Tibial artery (tissue), 4 donors: ENCODE data around the gene SHC2.

Experiments
- DNase-seq, 2 donors: peaks; one replicate each; pipeline ENCODE4 v3.0.0-alpha.2; 2019
- H3K27ac ChIP-seq, 2 donors: fragments of 200-600 bp; sonication (generic) in 1 of 2; 1 replicate in 1 of 2; 2 replicates in 1 of 2; pipeline ENCODE4 v1.5.1; 2018 to 2019; ENCODE audit warnings: mild to moderate bottlenecking in 1 of 2
- H3K27me3 ChIP-seq, 2 donors: fragments of 200-600 bp; sonication (generic) in 1 of 2; one replicate each; pipeline versions ENCODE4 v1.5.1 to v1.6.0; 2016 to 2019
- H3K36me3 ChIP-seq, 3 donors: fragments of 200-600 bp; sonication (generic) in 2 of 3; one replicate each; pipeline ENCODE4 v1.5.1; 2016 to 2019; ENCODE audit warnings: mild to moderate bottlenecking in 2 of 3
- H3K4me1 ChIP-seq, 4 donors: fragments of 200-600 bp; sonication (generic) in 2 of 4; 1 replicate in 3 of 4; 2 replicates in 1 of 4; pipeline ENCODE4 v1.5.1; 2016 to 2019
- H3K4me3 ChIP-seq, 2 donors: fragments of 200-600 bp; sonication (generic) in 1 of 2; 1 replicate in 1 of 2; 2 replicates in 1 of 2; pipeline ENCODE4 v1.5.1; 2018 to 2019; ENCODE audit warnings: mild to moderate bottlenecking in 2 of 2
- H3K9me3 ChIP-seq, 3 donors: fragments of 200-600 bp; sonication (generic) in 1 of 3; one replicate each; pipeline ENCODE4 v1.5.1; 2016 to 2019
- intact Hi-C: fragments of 100-400 bp; cut with DNase I; formaldehyde crosslinking; loops from one replicate; pipeline ENCODE4 v1.15.0; 2023; ENCODE audit warnings: low total_unique reads
- TF ChIP-seq, protein P1 (sequence below), 2 experiments: fragments of 200-600 bp in 1 of 2; fragments of 450-650 bp in 1 of 2; IDR thresholded peaks; one replicate each; pipeline ENCODE4 v1.5.1; 2017 to 2019; ENCODE audit warnings: antibody characterized with exemption in 2 of 2, mild to moderate bottlenecking in 1 of 2, moderate library complexity in 1 of 2

SHC2 gene

DNA sequence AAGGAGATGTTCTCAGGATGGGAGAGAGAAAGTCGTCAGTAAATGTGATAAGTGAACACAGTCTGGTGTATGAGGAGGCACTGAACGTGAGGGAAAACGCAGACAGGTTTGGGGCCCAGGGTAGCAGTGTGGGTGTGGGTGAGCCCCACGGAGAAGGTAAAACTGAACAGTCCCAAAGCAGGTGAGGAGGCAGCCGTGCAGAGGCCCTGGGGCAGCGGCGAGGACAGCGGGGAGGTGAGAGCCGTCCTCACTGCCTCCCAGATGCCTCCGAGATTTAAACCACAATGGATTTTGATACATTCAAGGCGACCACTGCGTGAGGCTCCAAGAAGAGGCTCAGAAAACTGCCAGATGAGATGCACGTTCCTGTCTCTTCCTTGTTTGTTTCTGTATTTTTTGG lies 14.5 kb upstream of the SHC2 start:
- DNase-seq: no peak
- peaks cover 0 to 5% (median 2%) of the 10 kb centered on the region in 4 donors for H3K4me1 ChIP-seq
- H3K4me3 ChIP-seq: no peak overlapping the region
- H3K36me3 ChIP-seq: no peaks in the 10 kb centered on the region
- intact Hi-C loops: no loop called here
- no peak overlapping the region for H3K27ac ChIP-seq
- H3K9me3 ChIP-seq: no peaks in the 10 kb centered on the region
- TF ChIP-seq, protein P1, sequence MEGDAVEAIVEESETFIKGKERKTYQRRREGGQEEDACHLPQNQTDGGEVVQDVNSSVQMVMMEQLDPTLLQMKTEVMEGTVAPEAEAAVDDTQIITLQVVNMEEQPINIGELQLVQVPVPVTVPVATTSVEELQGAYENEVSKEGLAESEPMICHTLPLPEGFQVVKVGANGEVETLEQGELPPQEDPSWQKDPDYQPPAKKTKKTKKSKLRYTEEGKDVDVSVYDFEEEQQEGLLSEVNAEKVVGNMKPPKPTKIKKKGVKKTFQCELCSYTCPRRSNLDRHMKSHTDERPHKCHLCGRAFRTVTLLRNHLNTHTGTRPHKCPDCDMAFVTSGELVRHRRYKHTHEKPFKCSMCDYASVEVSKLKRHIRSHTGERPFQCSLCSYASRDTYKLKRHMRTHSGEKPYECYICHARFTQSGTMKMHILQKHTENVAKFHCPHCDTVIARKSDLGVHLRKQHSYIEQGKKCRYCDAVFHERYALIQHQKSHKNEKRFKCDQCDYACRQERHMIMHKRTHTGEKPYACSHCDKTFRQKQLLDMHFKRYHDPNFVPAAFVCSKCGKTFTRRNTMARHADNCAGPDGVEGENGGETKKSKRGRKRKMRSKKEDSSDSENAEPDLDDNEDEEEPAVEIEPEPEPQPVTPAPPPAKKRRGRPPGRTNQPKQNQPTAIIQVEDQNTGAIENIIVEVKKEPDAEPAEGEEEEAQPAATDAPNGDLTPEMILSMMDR (IDR thresholded peaks at IDR 0.05): no peak
- H3K27me3 ChIP-seq: peaks cover 0 to 42% of the 10 kb centered on the region in 2 donors

DNA sequence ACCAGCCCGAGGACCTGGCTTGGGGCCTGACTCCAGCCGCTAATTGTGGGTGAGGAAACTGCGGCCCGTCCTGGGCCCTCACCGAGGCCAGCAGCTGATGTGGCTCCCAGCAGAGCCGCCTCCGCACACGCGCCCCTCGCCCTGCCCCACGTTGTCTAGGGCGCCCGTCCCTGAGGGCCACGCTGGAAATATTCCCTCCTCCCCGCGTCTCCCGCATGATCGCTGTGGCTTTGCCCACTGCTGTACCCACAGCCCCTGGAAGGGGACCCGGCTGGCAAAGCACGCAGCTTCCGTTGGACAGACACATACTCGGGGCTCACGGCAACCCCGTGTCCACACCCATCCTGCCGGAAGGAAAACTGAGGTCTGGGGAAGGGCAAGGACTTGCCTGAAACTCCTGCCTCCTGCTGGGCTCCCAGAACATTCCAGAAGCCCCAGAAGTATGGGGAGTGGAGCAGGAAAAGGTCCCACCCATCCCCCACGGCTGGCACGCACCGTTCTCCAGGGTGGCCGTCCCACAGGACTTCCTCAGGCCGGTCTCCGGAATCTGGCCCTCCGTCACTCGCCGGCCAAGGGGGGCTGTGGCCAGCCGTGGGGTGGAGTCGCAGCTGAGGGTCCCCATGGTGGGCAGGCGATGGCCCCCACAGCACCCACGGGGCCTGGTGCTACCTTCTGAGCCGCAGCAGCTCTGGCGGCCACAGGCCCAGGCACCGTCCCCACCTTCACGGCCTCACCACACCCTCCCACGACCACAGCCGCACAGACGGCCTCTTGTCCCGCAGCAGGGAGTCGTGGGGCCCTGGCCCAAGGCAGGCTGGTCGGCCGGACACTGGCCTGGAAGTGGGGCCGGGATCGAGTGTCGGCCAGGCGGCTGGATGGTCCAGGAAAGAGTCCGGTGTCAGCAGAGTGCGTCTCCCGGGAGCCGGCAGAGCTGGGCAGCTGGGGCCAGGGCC lies 13.6 kb upstream of the SHC2 start:
- no peak for DNase-seq
- no peaks in the 10 kb centered on the region for H3K36me3 ChIP-seq
- TF ChIP-seq, protein P1 (IDR thresholded peaks at IDR 0.05): no peak
- intact Hi-C loops: no loop called here
- H3K27me3 ChIP-seq: peaks cover 0 to 42% of the 10 kb centered on the region in 2 donors
- no peak overlapping the region for H3K4me3 ChIP-seq
- no peaks in the 10 kb centered on the region for H3K4me1 ChIP-seq
- no peak overlapping the region for H3K27ac ChIP-seq
- H3K9me3 ChIP-seq: no peaks in the 10 kb centered on the region

DNA sequence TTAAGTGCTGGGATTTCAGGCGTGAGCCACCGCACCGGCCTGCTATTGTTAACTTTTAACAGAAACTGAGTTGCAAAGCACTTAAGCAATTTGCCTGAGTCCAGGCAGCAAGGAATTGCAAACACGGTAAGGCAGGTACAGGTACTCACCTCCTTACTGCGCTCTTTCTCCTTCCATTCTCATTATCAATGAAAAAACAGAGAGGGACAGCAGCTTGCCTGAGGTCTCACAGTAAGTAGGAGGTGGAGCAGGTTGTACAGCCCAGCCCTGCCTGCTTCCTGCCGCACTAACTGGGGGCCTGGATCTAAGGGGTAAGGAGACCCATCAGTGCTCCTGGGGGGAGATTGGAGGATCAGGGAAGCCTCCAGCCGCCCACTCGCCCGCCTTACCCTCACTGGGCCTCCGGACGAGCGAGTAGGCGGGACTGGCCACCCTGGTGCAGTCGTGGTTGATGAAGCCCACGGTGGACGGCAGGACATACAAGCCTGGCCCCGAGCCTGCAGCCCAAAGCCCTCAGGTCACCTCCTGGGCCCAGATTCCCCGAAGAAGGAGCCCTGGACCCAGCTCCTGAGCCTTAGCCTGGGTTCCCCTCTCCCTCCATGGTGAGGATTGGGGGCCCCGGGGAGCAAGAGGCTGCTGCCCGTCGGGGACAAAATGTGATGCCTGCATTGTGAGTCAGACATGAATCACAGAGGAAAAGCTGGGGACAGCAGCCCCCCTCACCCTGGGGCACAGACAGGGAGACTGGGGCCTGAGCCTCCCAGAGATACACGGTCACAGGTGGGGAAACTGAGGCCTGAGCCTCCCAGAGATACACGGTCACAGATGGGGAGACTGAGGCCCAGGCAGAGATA lies 11.4 kb upstream of the SHC2 start:
- Histone ChIP-seq H3K4me1 (no peaks in the 10 kb centered on the region), H3K27me3 (peaks cover 0 to 28% of the 10 kb centered on the region in 2 donors), H3K27ac (no peak overlapping the region), H3K9me3 (no peaks in the 10 kb centered on the region), H3K4me3 (no peak overlapping the region), H3K36me3 (no peaks in the 10 kb centered on the region)
- intact Hi-C loops: no loop called here
- TF ChIP-seq, protein P1 (IDR thresholded peaks at IDR 0.05): no peak
- no peak for DNase-seq

DNA sequence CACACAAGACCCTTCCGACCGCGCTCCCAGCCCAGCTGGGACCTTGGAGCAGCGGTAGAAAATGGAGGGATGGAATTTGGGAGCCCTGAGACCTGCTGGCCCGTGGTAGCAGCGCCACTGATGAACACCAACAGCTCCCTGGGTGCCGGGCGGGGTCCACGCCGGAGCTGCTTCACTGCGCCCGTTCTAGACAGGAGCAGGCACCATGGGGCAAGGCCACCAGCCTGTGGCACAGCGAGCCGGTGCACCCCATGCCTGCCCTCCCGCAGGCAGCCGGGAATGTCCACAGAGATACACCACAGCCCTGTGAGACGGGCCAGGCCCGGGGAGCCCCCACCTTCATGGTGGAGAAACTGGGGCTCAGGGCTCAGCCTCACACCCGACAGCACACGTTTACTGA lies 9.9 kb upstream of the SHC2 start:
- DNase-seq: no peak
- no peak overlapping the region for H3K4me3 ChIP-seq
- intact Hi-C loops: no loop called here
- peaks cover 0 to 20% of the 10 kb centered on the region in 2 donors for H3K27me3 ChIP-seq
- no peak overlapping the region for H3K27ac ChIP-seq
- no peaks in the 10 kb centered on the region for H3K36me3 ChIP-seq
- H3K9me3 ChIP-seq: no peaks in the 10 kb centered on the region
- TF ChIP-seq, protein P1 (IDR thresholded peaks at IDR 0.05): no peak
- H3K4me1 ChIP-seq: no peaks in the 10 kb centered on the region

DNA sequence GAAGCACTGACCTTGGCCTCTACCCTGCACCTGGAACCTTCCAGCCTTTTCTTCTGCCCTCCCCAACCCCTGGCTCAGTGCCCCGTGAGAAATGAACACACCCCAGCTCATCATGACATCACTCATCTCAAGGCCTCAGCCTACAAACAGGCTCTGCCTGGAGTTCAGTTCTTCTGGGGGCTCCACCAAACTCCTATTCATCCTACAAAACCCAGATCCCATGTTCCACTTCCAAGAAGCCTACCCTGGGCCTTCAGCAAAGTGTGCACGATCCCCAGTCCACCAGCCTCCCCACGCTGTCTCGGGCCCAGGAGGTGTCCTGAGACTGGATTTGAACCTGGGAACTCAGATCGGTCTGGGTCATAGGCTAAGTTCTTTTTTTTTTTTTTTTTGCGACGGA lies 9.0 kb upstream of the SHC2 start:
- intact Hi-C loops: no loop called here
- TF ChIP-seq, protein P1 (IDR thresholded peaks at IDR 0.05): no peak
- H3K4me3 ChIP-seq: no peak overlapping the region
- no peak overlapping the region for H3K27ac ChIP-seq
- peaks cover 0 to 12% of the 10 kb centered on the region in 2 donors for H3K27me3 ChIP-seq
- H3K9me3 ChIP-seq: no peaks in the 10 kb centered on the region
- no peaks in the 10 kb centered on the region for H3K36me3 ChIP-seq
- no peak for DNase-seq
- H3K4me1 ChIP-seq: no peaks in the 10 kb centered on the region
